HepG2 (cell line): ENCODE data around the gene ACACA. TPM values are rescaled to one million over a fixed set of nuclear protein-coding genes. Genes with fewer than 3 reads are reported as not detected.

Experiments
- ATAC-seq: fragments of 200-7000 bp; cut with Tn5 transposase; 3 replicates; pipeline ENCODE4 v1.9.1; 2020; ENCODE audit warnings: mild to moderate bottlenecking, moderate library complexity
- BruUV-seq: library from RNA; stranded (reverse); fragments of 400-500 nt; replicated peaks from 2 replicates; lab custom pipeline; 2021; lab: Mats Ljungman, UMichigan
- CTCF ChIA-PET: fragments of 300-600 bp; formaldehyde crosslinking; extraction: SDS; loops from one replicate; lab custom pipeline; 2021; ENCODE audit warnings: low total read pairs, inconsistent platforms, low intra/inter-chr PET ratio; lab: Yijun Ruan, JAX
- POLR2A ChIA-PET: fragments of 350-600 bp; sonication (Branson Sonifier 250); formaldehyde crosslinking; loops from one replicate; lab custom pipeline; 2020; ENCODE audit warnings: antibody characterized with exemption, inconsistent platforms; lab: Yijun Ruan, JAX
- DNase-seq: peaks from one replicate; pipeline ENCODE4 v3.0.0-alpha.2; 2015; ENCODE audit warnings: low spot score
- FAIRE-seq: peaks from 3 replicates; lab custom pipeline; 2011; peaks lifted over from hg19 to GRCh38; lab: Jason Lieb, UNC
- H2AFZ ChIP-seq: one replicate; pipeline ENCODE4 v1.6.1; 2011; ENCODE audit warnings: low read length, inconsistent platforms
- H3K27ac ChIP-seq: fragments of 300-600 bp; 3 replicates; pipeline ENCODE4 v1.8.0; 2011; ENCODE audit warnings: mixed run types, mild to moderate bottlenecking, mixed read lengths, low read length, inconsistent platforms; ENCODE audit not compliant: insufficient read depth; ENCODE audit errors: extremely low read length
- H3K27me3 ChIP-seq, 2 experiments: fragments of 200-600 bp in 1 of 2; 2 replicates in 1 of 2; 3 replicates in 1 of 2; pipeline versions ENCODE4 v1.6.0 to v1.8.0; 2011; ENCODE audit warnings: low read length in 2 of 2, mild to moderate bottlenecking in 2 of 2, moderate library complexity in 2 of 2, inconsistent platforms in 1 of 2; ENCODE audit not compliant: insufficient read depth in 2 of 2, control insufficient read depth in 1 of 2
- H3K36me3 ChIP-seq, 2 experiments: fragments of 200-600 bp in 1 of 2; replicated peaks in 1 of 2; 2 replicates in 1 of 2; 3 replicates in 1 of 2; pipeline versions ENCODE4 v1.5.1 to v1.8.0; 2011; ENCODE audit warnings: low read length in 2 of 2, inconsistent platforms in 1 of 2; ENCODE audit not compliant: insufficient read depth in 2 of 2, control insufficient read depth in 1 of 2
- H3K4me1 ChIP-seq: 2 replicates; pipeline ENCODE4 v1.5.1; 2012; ENCODE audit warnings: low read length, inconsistent platforms; ENCODE audit not compliant: insufficient read depth
- H3K4me2 ChIP-seq: 2 replicates; pipeline ENCODE4 v1.6.0; 2011; ENCODE audit warnings: low read depth, low read length, inconsistent platforms
- H3K4me3 ChIP-seq, 3 experiments: fragments of 200-600 bp in 1 of 3; sonication (generic), shearing (Covaris generic) in 1 of 3; replicated peaks in 1 of 3; 2 replicates each; pipeline ENCODE4 v1.5.1; 2011 to 2016; ENCODE audit warnings: low read length in 3 of 3, inconsistent platforms in 2 of 3, low read depth in 2 of 3, mild to moderate bottlenecking in 2 of 3, control low read depth in 1 of 3, mixed read lengths in 1 of 3; ENCODE audit not compliant: insufficient read depth in 1 of 3
- H3K79me2 ChIP-seq: one replicate; pipeline ENCODE4 v1.6.1; 2011; ENCODE audit warnings: low read length, inconsistent platforms; ENCODE audit not compliant: insufficient read depth
- H3K9ac ChIP-seq: 2 replicates; pipeline ENCODE4 v1.6.0; 2011; ENCODE audit warnings: mild to moderate bottlenecking, low read depth, low read length, inconsistent platforms; ENCODE audit not compliant: insufficient read depth
- H3K9me3 ChIP-seq: 2 replicates; pipeline ENCODE4 v1.5.1; 2012; ENCODE audit warnings: mild to moderate bottlenecking, low read length
- H4K20me1 ChIP-seq: 2 replicates; pipeline ENCODE4 v1.6.0; 2011; ENCODE audit warnings: inconsistent platforms, mild to moderate bottlenecking, low read length, moderate library complexity; ENCODE audit not compliant: insufficient read depth
- ATF6 ChIP-seq: sonication (generic); formaldehyde crosslinking; conservative IDR thresholded peaks from 2 replicates; pipeline ENCODE4 v1.4.0; 2020; ENCODE audit warnings: missing genetic modification reagents
- CREM ChIP-seq, 2 experiments: sonication (generic) in 1 of 2; formaldehyde crosslinking in 1 of 2; IDR thresholded peaks; 2 replicates each; pipeline versions ENCODE4 v1.4.0 to v1.6.1; 2016 to 2020; ENCODE audit warnings: antibody characterized with exemption in 1 of 2, mild to moderate bottlenecking in 1 of 2, missing genetic modification reagents in 1 of 2
- FOSL1 ChIP-seq: sonication (generic); formaldehyde crosslinking; IDR thresholded peaks from 2 replicates; pipeline ENCODE4 v1.9.0; 2021; ENCODE audit warnings: missing genetic modification reagents, borderline replicate concordance
- KDM4B ChIP-seq: sonication (generic); formaldehyde crosslinking; IDR thresholded peaks from 2 replicates; pipeline ENCODE4 v1.4.0; 2020; ENCODE audit warnings: missing genetic modification reagents
- SIX1 ChIP-seq: sonication (generic); formaldehyde crosslinking; IDR thresholded peaks from 2 replicates; pipeline ENCODE4 v1.4.0; 2020; ENCODE audit warnings: missing genetic modification reagents, borderline replicate concordance
- ZNF329 ChIP-seq: sonication (generic); formaldehyde crosslinking; IDR thresholded peaks from 2 replicates; pipeline ENCODE4 v1.9.0; 2021; ENCODE audit warnings: low read depth, mild to moderate bottlenecking, missing genetic modification reagents
- ZNF710 ChIP-seq: sonication (generic); formaldehyde crosslinking; IDR thresholded peaks from 2 replicates; pipeline ENCODE4 v1.5.0; 2020; ENCODE audit warnings: mild to moderate bottlenecking, missing genetic modification reagents, borderline replicate concordance
- ZNF740 ChIP-seq: sonication (generic); formaldehyde crosslinking; IDR thresholded peaks from 2 replicates; pipeline ENCODE4 v1.4.0; 2020; ENCODE audit warnings: missing genetic modification reagents
- ZUFSP ChIP-seq: sonication (generic); formaldehyde crosslinking; IDR thresholded peaks from 2 replicates; pipeline ENCODE4 v1.9.0; 2021; ENCODE audit warnings: missing genetic modification reagents, mild to moderate bottlenecking, borderline replicate concordance
- WGBS: methylation state at CpG from one replicate; pipeline ENCODE4 v1.1.6; 2017; ENCODE audit warnings: low lambda C conversion rate; 5-methylcytosine and 5-hydroxymethylcytosine counted together
- in situ Hi-C: cut with HindIII; loops from 2 replicates; pipeline ENCODE4 v1.10.0; 2017; ENCODE audit warnings: low pct_unique_long_range_greater_than_20kb; ENCODE audit not compliant: extremely low pct_ligation_motif_present
- intact Hi-C: fragments of 100-400 bp; cut with micrococcal nuclease; formaldehyde crosslinking; loops from one replicate; pipeline ENCODE4 v1.10.0; 2022; ENCODE audit not compliant: unreplicated experiment
- polyA plus RNA-seq, 8 experiments: library from polyadenylated mRNA; depleted of rRNA in 3 of 8; stranded (reverse) in 7 of 8; unstranded in 1 of 8; fragments of >200 nt; fragmentation: Illumina TruSeq in 4 of 8; extraction: Trizol in 4 of 8; gene quantifications; 2 replicates each; pipeline versions ENCODE4 v1.2.1 to v1.2.3, GENCODE V29; 2011 to 2016; ENCODE audit warnings: low read depth in 4 of 8, missing spikeins in 1 of 8, mixed read lengths in 1 of 8; ENCODE audit not compliant: insufficient read depth in 1 of 8
- total RNA-seq, 5 experiments: library from RNA; depleted of rRNA; stranded (reverse); fragments of >200 nt; fragmentation: Illumina TruSeq; extraction: Trizol; gene quantifications; 2 replicates each; pipeline ENCODE4 v1.2.3, GENCODE V29; 2016; ENCODE audit warnings: low read depth in 1 of 5

The ACACA gene
- total and polyA plus RNA-seq, 2 of the 13 experiments (the other 11 are each of a cell fraction or from before 2014, with no cell fraction given), result 39.2 to 47.2 TPM

GRCh38 chr17:37107406-37108083, 299.1 kb downstream of the ACACA start:
- CTCF ChIA-PET, result no interaction called here
- no peak overlapping the region for H3K4me3 ChIP-seq
- TF ChIP-seq ZUFSP (no peak), ZNF710 (CRISPR knock-in tag) (no peak), CREM (IDR thresholded peaks at IDR 0.05) (no peak), CREM (CRISPR knock-in tag; IDR thresholded peaks at IDR 0.05) (no peak), SIX1 (CRISPR knock-in tag) (no peak), FOSL1 (CRISPR knock-in tag) (no peak), ZNF329 (CRISPR knock-in tag) (no peak), ZNF740 (CRISPR knock-in tag) (no peak), KDM4B (CRISPR knock-in tag) (no peak), ATF6 (CRISPR knock-in tag) (no peak)
- no peak overlapping the region for H3K4me2 ChIP-seq
- ATAC-seq, result no peak
- no peak for FAIRE-seq
- H4K20me1 ChIP-seq, result no peaks in the 10 kb centered on the region
- no peak for DNase-seq
- H3K9ac ChIP-seq, result no peak overlapping the region
- no peak overlapping the region for H2AFZ ChIP-seq
- no peaks in the 10 kb centered on the region for H3K79me2 ChIP-seq
- 98% methylated on average over 5 of the region's 7 CpGs for WGBS
- H3K9me3 ChIP-seq, result no peaks in the 10 kb centered on the region
- no peaks in the 10 kb centered on the region for H3K4me1 ChIP-seq
- intact Hi-C loops (no loop called here), in situ Hi-C loops (no loop called here)
- POLR2A ChIA-PET, result no interaction called here
- no TSS peak for BruUV-seq
- H3K27me3 ChIP-seq, result no peaks in the 10 kb centered on the region
- no peak overlapping the region for H3K27ac ChIP-seq
- peaks cover 29 to 84% of the 10 kb centered on the region in 2 experiments for H3K36me3 ChIP-seq
